Lower leg skin (tissue), 4 donors: Measurements from ENCODE around the gene ADARB2. TPM values are rescaled to one million over a fixed set of nuclear protein-coding genes. Genes with fewer than 3 reads are reported as not detected.

ENCODE experiments used
- DNase-seq, 2 donors: peaks; one replicate each; pipeline ENCODE4 v3.0.0-alpha.2; 2019; ENCODE audit warnings: low spot score in 2 of 2
- H3K4me3 ChIP-seq: fragments of 200-600 bp; sonication (generic); 2 replicates; pipeline ENCODE4 v1.5.1; 2017; ENCODE audit warnings: mild to moderate bottlenecking, low read depth; ENCODE audit not compliant: poor library complexity, severe bottlenecking
- CTCF ChIP-seq, 3 donors: fragments of 450-650 bp; IDR thresholded peaks; one replicate each; pipeline ENCODE4 v1.5.1; 2016; ENCODE audit warnings: antibody characterized with exemption in 3 of 3, mild to moderate bottlenecking in 3 of 3, moderate library complexity in 2 of 3
- POLR2A ChIP-seq, 2 donors: fragments of 450-650 bp; IDR thresholded peaks; one replicate each; pipeline ENCODE4 v1.6.1; 2016 to 2017; ENCODE audit warnings: antibody characterized with exemption in 2 of 2, mild to moderate bottlenecking in 1 of 2, moderate library complexity in 1 of 2
- WGBS, 2 donors: methylation state at CpG; one replicate each; pipeline ENCODE4 v1.1.5; 2018; 5-methylcytosine and 5-hydroxymethylcytosine counted together
- intact Hi-C: fragments of 100-400 bp; cut with DNase I; formaldehyde crosslinking; loops from one replicate; pipeline ENCODE4 v1.15.0; 2023; ENCODE audit warnings: low total_unique reads
- total RNA-seq, 4 donors: library from RNA; depleted of rRNA; stranded (reverse); fragments of >200 nt; gene quantifications; one replicate each; pipeline ENCODE4 v1.1.0, GENCODE V29; 2016

Gene ADARB2
- total RNA-seq, 4 donors from 2014 or later, result 0.72 to 3.6 (median 1.8) TPM

GRCh38 chr10:1209355-1209979, 527.9 kb downstream of the ADARB2 start:
- intact Hi-C loops, result no loop called here
- peak in 1 of 2 donors; percentile 59 for DNase-seq
- no peak overlapping the region for H3K4me3 ChIP-seq
- WGBS, 2 donors, result 74 to 77% methylated on average over 8 of the region's 8 CpGs
- TF ChIP-seq CTCF (IDR thresholded peaks at IDR 0.05), result peak in 1 of 3 donors; percentile 23
- TF ChIP-seq POLR2A (IDR thresholded peaks at IDR 0.05), result no peak

DNA sequence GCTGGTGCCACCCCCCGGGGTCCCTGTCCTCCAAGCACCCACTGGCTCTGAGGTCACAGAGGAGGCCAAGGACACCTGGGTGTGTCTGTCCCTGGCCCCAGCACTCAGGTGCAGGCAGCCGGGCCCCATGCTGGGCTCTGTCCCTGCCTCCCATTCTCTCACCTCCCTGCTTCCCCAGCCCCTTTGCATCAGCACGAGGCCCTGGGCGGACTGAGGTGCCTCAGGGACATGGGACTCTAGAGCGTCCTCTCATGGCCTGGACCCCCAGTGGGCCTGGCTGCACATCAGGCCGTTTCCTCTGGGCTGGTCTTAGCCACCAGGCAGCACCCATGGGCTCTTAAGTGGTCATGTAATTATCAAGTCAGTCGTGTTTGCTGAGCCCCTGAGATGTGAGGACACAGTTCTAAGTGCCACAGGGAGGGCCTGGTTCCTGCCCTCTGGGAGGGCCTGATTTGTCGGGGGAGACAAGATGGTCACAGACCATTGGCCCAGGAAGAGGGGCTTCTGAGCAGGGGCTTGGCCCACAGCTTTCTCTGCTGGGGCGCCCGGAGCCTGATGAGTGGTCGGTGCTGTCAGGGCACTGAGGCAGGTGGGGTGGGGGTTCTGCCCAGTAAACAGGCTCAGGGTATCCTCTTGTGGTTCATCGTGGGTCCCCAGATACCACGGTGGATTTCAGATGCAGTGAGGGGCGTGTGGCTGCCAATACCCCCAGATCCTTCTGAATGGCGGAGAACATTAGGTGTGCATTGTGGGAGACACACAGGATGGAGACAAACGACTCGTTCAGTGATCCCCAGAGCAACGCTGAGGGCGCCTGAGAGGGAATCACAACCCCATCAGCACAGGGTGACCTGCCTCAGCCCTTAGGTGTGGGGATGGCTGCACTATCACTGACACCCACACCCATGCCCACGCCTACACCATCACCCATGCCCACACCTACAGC, 528.7 kb downstream of the ADARB2 start:
- no peak for TF ChIP-seq CTCF (IDR thresholded peaks at IDR 0.05)
- no peak for TF ChIP-seq POLR2A (IDR thresholded peaks at IDR 0.05)
- intact Hi-C loops, result no loop called here
- DNase-seq, result peak in 1 of 2 donors; percentile 67
- 88 to 90% methylated on average over 19 to 20 of the region's 20 CpGs for WGBS, 2 donors
- H3K4me3 ChIP-seq, result no peak overlapping the region

DNA sequence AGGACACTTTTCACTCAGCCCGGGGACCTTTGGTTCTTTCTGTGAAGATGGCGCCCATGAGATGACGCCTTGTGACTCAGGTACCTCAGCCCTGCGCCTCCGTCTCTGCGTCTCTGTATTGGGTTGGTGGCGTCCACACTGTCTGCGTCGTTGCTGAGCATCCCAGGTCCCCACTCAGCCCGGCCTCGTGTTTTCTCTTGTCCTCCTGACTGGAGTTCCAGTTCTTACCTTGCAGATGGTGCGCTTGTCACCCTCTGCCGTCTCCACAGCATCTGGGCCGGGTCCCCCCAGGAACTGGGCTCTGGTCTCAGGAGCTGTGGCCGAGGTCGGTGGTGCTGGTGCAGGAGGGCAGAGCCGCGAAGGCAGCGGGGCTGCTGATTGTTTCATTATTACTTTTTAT, 530.7 kb downstream of the ADARB2 start:
- H3K4me3 ChIP-seq, result no peak overlapping the region
- no peak for TF ChIP-seq POLR2A (IDR thresholded peaks at IDR 0.05)
- no peak for TF ChIP-seq CTCF (IDR thresholded peaks at IDR 0.05)
- WGBS, 2 donors, result 91 to 95% methylated on average over 19 of the region's 19 CpGs
- DNase-seq, result peak in 1 of 2 donors; percentile 39
- intact Hi-C loops, result no loop called here

GRCh38 chr10:1206101-1206500, 531.2 kb downstream of the ADARB2 start:
- WGBS, 2 donors, result 87 to 88% methylated on average over 23 of the region's 23 CpGs
- intact Hi-C loops, result no loop called here
- DNase-seq, result peak in 1 of 2 donors; percentile 28
- TF ChIP-seq CTCF (IDR thresholded peaks at IDR 0.05) (no peak), POLR2A (IDR thresholded peaks at IDR 0.05) (no peak)
- no peak overlapping the region for H3K4me3 ChIP-seq

- intact Hi-C loops, result no loop called here
- WGBS, 2 donors, result 87 to 90% methylated on average over 24 to 27 of the region's 27 CpGs
- H3K4me3 ChIP-seq, result no peak overlapping the region
- TF ChIP-seq POLR2A (IDR thresholded peaks at IDR 0.05), result no peak
- no peak for TF ChIP-seq CTCF (IDR thresholded peaks at IDR 0.05)
- peak in 1 of 2 donors; percentile 52 for DNase-seq
These were observed 531.8 kb downstream of the ADARB2 start for GRCh38 chr10:1205450-1206030.
